OCI-LY7 (cell line): ENCODE data around the gene PIAS4. TPM values are rescaled to one million over a fixed set of nuclear protein-coding genes. Genes with fewer than 3 reads are reported as not detected.

ENCODE experiments used
- Bru-seq: library from RNA; stranded (reverse); fragments of 400-500 nt; gene quantifications from one replicate; lab custom pipeline; 2021; lab: Mats Ljungman, UMichigan
- BruChase-seq, 2 experiments: library from RNA; stranded (reverse); fragments of 400-500 nt; gene quantifications; one replicate each; lab custom pipeline; 2021; lab: Mats Ljungman, UMichigan
- BruUV-seq: library from RNA; stranded (reverse); fragments of 400-500 nt; replicated peaks from 2 replicates; lab custom pipeline; 2021; lab: Mats Ljungman, UMichigan
- CTCF ChIA-PET: fragments of 300-600 bp; sonication (Branson Sonifier 250); formaldehyde crosslinking; loops from one replicate; lab custom pipeline; 2022; ENCODE audit warnings: antibody characterized with exemption; ENCODE audit not compliant: unreplicated experiment; lab: Charles Lee
- POLR2A ChIA-PET: fragments of 300-600 bp; sonication (Branson Sonifier 250); formaldehyde crosslinking; loops from one replicate; lab custom pipeline; 2022; ENCODE audit warnings: antibody characterized with exemption; lab: Charles Lee
- DNase-seq: peaks from one replicate; pipeline ENCODE4 v3.0.0-alpha.2; 2015; ENCODE audit warnings: low spot score
- H2AFZ ChIP-seq: fragments of 200-600 bp; sonication (generic), shearing (Covaris generic); 2 replicates; pipeline ENCODE4 v1.6.1; 2014; ENCODE audit warnings: mild to moderate bottlenecking, antibody characterized with exemption, low read length, moderate library complexity
- H3K27ac ChIP-seq: fragments of 200-600 bp; sonication (generic); 2 replicates; pipeline ENCODE4 v1.5.1; 2014; ENCODE audit warnings: mixed run types, low read depth, mild to moderate bottlenecking, moderate library complexity, low read length, inconsistent platforms; ENCODE audit not compliant: poor library complexity, severe bottlenecking
- H3K36me3 ChIP-seq: fragments of 200-600 bp; sonication (generic); 2 replicates; pipeline ENCODE4 v1.6.1; 2014; ENCODE audit warnings: mild to moderate bottlenecking, antibody characterized with exemption, low read length, moderate library complexity, mixed read lengths; ENCODE audit not compliant: insufficient read depth
- H3K4me1 ChIP-seq: fragments of 200-600 bp; sonication (generic); 2 replicates; pipeline ENCODE4 v1.5.1; 2014; ENCODE audit warnings: mild to moderate bottlenecking, low read length; ENCODE audit not compliant: insufficient read depth, poor library complexity, severe bottlenecking
- H3K4me2 ChIP-seq: fragments of 200-600 bp; sonication (generic); 2 replicates; pipeline ENCODE4 v1.6.1; 2014; ENCODE audit warnings: mild to moderate bottlenecking, low read length
- H3K4me3 ChIP-seq: fragments of 200-600 bp; sonication (generic); 2 replicates; pipeline ENCODE4 v1.5.1; 2014; ENCODE audit warnings: mild to moderate bottlenecking, low read depth, low read length; ENCODE audit not compliant: poor library complexity, severe bottlenecking
- H3K79me2 ChIP-seq: fragments of 200-600 bp; sonication (generic); 2 replicates; pipeline ENCODE4 v1.6.1; 2016; ENCODE audit warnings: low read depth, mild to moderate bottlenecking, low read length, moderate library complexity, mixed read lengths; ENCODE audit not compliant: insufficient read depth
- H3K9me2 ChIP-seq: fragments of 200-600 bp; sonication (generic); 2 replicates; pipeline ENCODE4 v1.6.1; 2016; ENCODE audit warnings: mild to moderate bottlenecking, low read length, mixed read lengths; ENCODE audit not compliant: insufficient read depth
- H3K9me3 ChIP-seq: fragments of 200-600 bp; sonication (generic); 2 replicates; pipeline ENCODE4 v1.6.1; 2014; ENCODE audit warnings: mild to moderate bottlenecking, mixed run types, low read length, mixed read lengths
- H4K20me1 ChIP-seq: fragments of 200-600 bp; sonication (generic); 2 replicates; pipeline ENCODE4 v1.6.1; 2014; ENCODE audit warnings: mild to moderate bottlenecking, antibody characterized with exemption, low read length, moderate library complexity, mixed read lengths; ENCODE audit not compliant: insufficient read depth
- CTCF ChIP-seq: fragments of 200-600 bp; sonication (generic); conservative IDR thresholded peaks from 2 replicates; pipeline ENCODE4 v1.5.1; 2014; ENCODE audit warnings: mild to moderate bottlenecking, antibody characterized with exemption, low read length, moderate library complexity, mixed read lengths
- EZH2phosphoT487 ChIP-seq: fragments of 200-600 bp; sonication (generic); IDR thresholded peaks from 2 replicates; pipeline ENCODE4 v1.6.1; 2018; ENCODE audit warnings: low read depth, borderline replicate concordance, mild to moderate bottlenecking, mixed run types, antibody characterized with exemption, low read length, moderate library complexity, mixed read lengths
- intact Hi-C: fragments of 100-400 bp; cut with micrococcal nuclease; formaldehyde crosslinking; loops from one replicate; pipeline ENCODE4 v1.10.0; 2022; ENCODE audit not compliant: unreplicated experiment
- long read RNA-seq: library from polyadenylated mRNA; stranded (forward); transcript quantifications from one replicate; pipeline ENCODE4 v2.0.0, GENCODE V29; 2022
- total RNA-seq, 2 experiments: library from RNA; depleted of rRNA in 1 of 2; stranded (reverse); fragments of >200 nt in 1 of 2; shearing (Covaris generic) in 1 of 2; gene quantifications; 2 replicates each; pipeline ENCODE4 v1.2.3, GENCODE V29; 2014 to 2022

The PIAS4 gene, protein sequence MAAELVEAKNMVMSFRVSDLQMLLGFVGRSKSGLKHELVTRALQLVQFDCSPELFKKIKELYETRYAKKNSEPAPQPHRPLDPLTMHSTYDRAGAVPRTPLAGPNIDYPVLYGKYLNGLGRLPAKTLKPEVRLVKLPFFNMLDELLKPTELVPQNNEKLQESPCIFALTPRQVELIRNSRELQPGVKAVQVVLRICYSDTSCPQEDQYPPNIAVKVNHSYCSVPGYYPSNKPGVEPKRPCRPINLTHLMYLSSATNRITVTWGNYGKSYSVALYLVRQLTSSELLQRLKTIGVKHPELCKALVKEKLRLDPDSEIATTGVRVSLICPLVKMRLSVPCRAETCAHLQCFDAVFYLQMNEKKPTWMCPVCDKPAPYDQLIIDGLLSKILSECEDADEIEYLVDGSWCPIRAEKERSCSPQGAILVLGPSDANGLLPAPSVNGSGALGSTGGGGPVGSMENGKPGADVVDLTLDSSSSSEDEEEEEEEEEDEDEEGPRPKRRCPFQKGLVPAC
- total RNA-seq (2014; rRNA removed; shearing (Covaris generic)) (25.3 and 31.5 TPM in 2 replicates), total RNA-seq (2022) (34.4 and 35.0 TPM in 2 replicates), Bru-seq, nascent RNA (percentile 51 among the genes with signal in this experiment), BruChase-seq, experiment 1, labeled RNA remaining after a 6-hour chase (percentile 67 among the genes with signal in this experiment), BruChase-seq, experiment 2, labeled RNA remaining after a 2-hour chase (percentile 64 among the genes with signal in this experiment)
- long read RNA-seq, transcript PIAS4-201 (11 exons, 3,159 nt), result major isoform, 12 of 25 reads
- long read RNA-seq, partial matches to known transcripts, result 5 of 25 reads
- long read RNA-seq, other reads (novel, unspliced or antisense), result 8 of 25 reads

- Histone ChIP-seq H3K4me2 (peak within 1 kb of the TSS; percentile 99), H3K9me2 (no peaks in the 10 kb centered on the region), H3K27ac (peak within 1 kb of the TSS; percentile 80), H3K4me1 (peaks cover 14% of the 10 kb centered on the region), H3K9me3 (no peaks in the 10 kb centered on the region), H2AFZ (peak within 1 kb of the TSS; percentile 66), H3K4me3 (peak within 1 kb of the TSS; percentile 96), H4K20me1 (peaks cover 8% of the 10 kb centered on the region), H3K79me2 (peaks cover 26% of the 10 kb centered on the region; the same call in 1 of the 2 replicates), H3K36me3 (peaks cover 4% of the 10 kb centered on the region; the same call in 1 of the 2 replicates)
- BruUV-seq, result TSS peak; percentile 84
- CTCF ChIA-PET, result interaction anchor here (0.6 to 0.9 kb wide), 3 partner anchors 15 to 266 kb away, joined by 3 to 8 read pairs (median 5); partner anchors contain the start of gene EEF2
- TF ChIP-seq CTCF (0 out of 2 replicates have a peak, but pooled peaks have one; percentile 13), EZH2phosphoT487 (no peak)
- POLR2A ChIA-PET, result interaction anchor here (0.7 kb wide), 2 partner anchors 98 to 251 kb away, joined by 3 to 4 read pairs; no protein-coding TSS in a partner anchor
- intact Hi-C loops, result loop anchor here (1.0 kb wide), 2 partner anchors 21 to 59 kb away; partner anchors contain the start of gene ZBTB7A
- peak; percentile 98 for DNase-seq
These were observed at the start of gene PIAS4 for GRCh38 chr19:4007021-4007835. Gene PIAS4, plus strand, starts transcription at chr19:4007736. Its CDS starts 25 bp downstream, at chr19:4007761.

- POLR2A ChIA-PET, result no interaction called here
- peaks cover 49% of the 10 kb centered on the region for H3K36me3 ChIP-seq
These were observed 48.4 kb upstream of the PIAS4 start for GRCh38 chr19:3958836-3959765.

More at GRCh38 chr19:3958836-3959765, 48.4 kb upstream of the PIAS4 start:
- no TSS peak for BruUV-seq
- Histone ChIP-seq H3K4me3 (no peak overlapping the region), H3K27ac (no peak overlapping the region), H3K4me2 (no peak overlapping the region), H3K79me2 (no peaks in the 10 kb centered on the region), H3K9me3 (no peaks in the 10 kb centered on the region), H3K4me1 (no peaks in the 10 kb centered on the region), H3K9me2 (no peaks in the 10 kb centered on the region), H2AFZ (no peak overlapping the region), H4K20me1 (no peaks in the 10 kb centered on the region)
- intact Hi-C loops, result no loop called here
- DNase-seq, result no peak
- CTCF ChIA-PET, result no interaction called here
- no peak for TF ChIP-seq EZH2phosphoT487
- TF ChIP-seq CTCF, result no peak
